LoVo (cell line): ENCODE data around the gene SBSN.
A peak's percentile ranks its signal among the peaks of the same experiment; 100 is the strongest.

Source experiments
- DNase-seq: peaks from one replicate; pipeline ENCODE4 v3.0.0-alpha.2; 2016; ENCODE audit warnings: low spot score

The SBSN gene

GRCh38 chr19:35531291-35531690 lies 3.2 kb upstream of the SBSN start:
- no peak for DNase-seq

- DNase-seq = no peak
Observed at GRCh38 chr19:35529241-35530218, 1.4 kb upstream of the SBSN start.

- DNase-seq = no peak
Observed at GRCh38 chr19:35525873-35526272, 2.2 kb downstream of the SBSN start.

GRCh38 chr19:35524181-35524837 lies 3.8 kb downstream of the SBSN start:
- no peak for DNase-seq

GRCh38 chr19:35522745-35523327 lies 5.3 kb downstream of the SBSN start:
- DNase-seq = no peak

GRCh38 chr19:35521124-35521743 lies 6.9 kb downstream of the SBSN start:
- no peak for DNase-seq

GRCh38 chr19:35519291-35519690 lies 8.8 kb downstream of the SBSN start:
- DNase-seq = peak; percentile 28

GRCh38 chr19:35518313-35518712 lies 9.8 kb downstream of the SBSN start:
- DNase-seq = no peak

- no peak for DNase-seq
Observed at GRCh38 chr19:35517342-35517741, 10.8 kb downstream of the SBSN start.

- no peak for DNase-seq
Observed at GRCh38 chr19:35516310-35516709, 11.8 kb downstream of the SBSN start.

GRCh38 chr19:35514282-35514809 lies 13.8 kb downstream of the SBSN start:
- DNase-seq = no peak

- no peak for DNase-seq
Observed at GRCh38 chr19:35513628-35514281, 14.4 kb downstream of the SBSN start, which contains the start of gene DMKN. Gene DMKN, minus strand, starts transcription at chr19:35513649. Its CDS starts 174 bp downstream, at chr19:35513475.

GRCh38 chr19:35512831-35513627 lies 15.1 kb downstream of the SBSN start:
- DNase-seq = no peak

GRCh38 chr19:35511337-35511736 lies 16.8 kb downstream of the SBSN start:
- no peak for DNase-seq

GRCh38 chr19:35510626-35510964 lies 17.5 kb downstream of the SBSN start:
- no peak for DNase-seq

GRCh38 chr19:35509861-35510625 lies 18.1 kb downstream of the SBSN start:
- DNase-seq = peak; percentile 91

- peak; percentile 77 for DNase-seq
Observed at GRCh38 chr19:35509018-35509652, 19.0 kb downstream of the SBSN start.

- DNase-seq = no peak
Observed at GRCh38 chr19:35508129-35508528, 20.0 kb downstream of the SBSN start.

GRCh38 chr19:35507561-35507960 lies 20.6 kb downstream of the SBSN start:
- DNase-seq = no peak
